Neuronal stem cell (in vitro differentiated cells): ENCODE measurements around the gene CIDEA.

Experiments
- DNase-seq: peaks from one replicate; pipeline ENCODE4 v3.0.0-alpha.2; 2013; ENCODE audit warnings: low spot score
- H2AFZ ChIP-seq: one replicate; pipeline ENCODE4 v1.6.1; 2013; ENCODE audit warnings: mild to moderate bottlenecking, low read length, inconsistent platforms
- H2AK5ac ChIP-seq: 2 replicates; pipeline ENCODE4 v1.6.1; 2013; ENCODE audit warnings: low read depth, mild to moderate bottlenecking, inconsistent platforms, low read length, moderate library complexity, mixed read lengths
- H2BK120ac ChIP-seq: 2 replicates; pipeline ENCODE4 v1.6.1; 2013; ENCODE audit warnings: low read depth, mild to moderate bottlenecking, inconsistent platforms, low read length, moderate library complexity, mixed read lengths
- H2BK12ac ChIP-seq: one replicate; pipeline ENCODE4 v1.6.1; 2013; ENCODE audit warnings: low read length, inconsistent platforms
- H2BK15ac ChIP-seq: 2 replicates; pipeline ENCODE4 v1.6.1; 2013; ENCODE audit warnings: mild to moderate bottlenecking, low read length, inconsistent platforms, mixed read lengths
- H2BK5ac ChIP-seq: one replicate; pipeline ENCODE4 v1.6.1; 2013; ENCODE audit warnings: inconsistent platforms, mild to moderate bottlenecking, low read length, moderate library complexity
- H3K14ac ChIP-seq: one replicate; pipeline ENCODE4 v1.6.1; 2013; ENCODE audit warnings: low read length, inconsistent platforms
- H3K18ac ChIP-seq: 2 replicates; pipeline ENCODE4 v1.6.1; 2013; ENCODE audit warnings: low read length, inconsistent platforms
- H3K23ac ChIP-seq: 2 replicates; pipeline ENCODE4 v1.6.1; 2013; ENCODE audit warnings: low read depth, mild to moderate bottlenecking, mixed read lengths, low read length, inconsistent platforms; ENCODE audit not compliant: poor library complexity
- H3K27ac ChIP-seq: replicated peaks from 3 replicates; pipeline ENCODE4 v1.5.1; 2013; ENCODE audit warnings: low read length, inconsistent platforms
- H3K27me3 ChIP-seq, 3 experiments: 2 replicates each; pipeline ENCODE4 v1.6.1; 2013; ENCODE audit warnings: low read length in 3 of 3, mild to moderate bottlenecking in 2 of 3, inconsistent platforms in 1 of 3, low read depth in 1 of 3, mixed read lengths in 1 of 3, moderate library complexity in 1 of 3; ENCODE audit not compliant: control insufficient read depth in 3 of 3, insufficient read depth in 3 of 3
- H3K36me3 ChIP-seq, 2 donors: replicated peaks in 1 of 2; 2 replicates each; pipeline ENCODE4 v1.6.1; 2013; ENCODE audit warnings: low read length in 2 of 2; ENCODE audit not compliant: control insufficient read depth in 2 of 2, insufficient read depth in 2 of 2
- H3K4ac ChIP-seq: 2 replicates; pipeline ENCODE4 v1.6.1; 2013; ENCODE audit warnings: inconsistent platforms, mild to moderate bottlenecking, low read length, moderate library complexity
- H3K4me1 ChIP-seq, 2 donors: 1 replicate in 1 of 2; 2 replicates in 1 of 2; pipeline ENCODE4 v1.6.1; 2013; ENCODE audit warnings: low read length in 2 of 2, low read depth in 1 of 2; ENCODE audit not compliant: control insufficient read depth in 2 of 2, insufficient read depth in 1 of 2
- H3K4me2 ChIP-seq: one replicate; pipeline ENCODE4 v1.6.1; 2013; ENCODE audit warnings: mild to moderate bottlenecking, low read length, inconsistent platforms; ENCODE audit not compliant: insufficient read depth, poor library complexity, severe bottlenecking
- H3K4me3 ChIP-seq, 2 donors: 2 replicates each; pipeline ENCODE4 v1.5.1; 2013; ENCODE audit warnings: low read length in 2 of 2, mild to moderate bottlenecking in 2 of 2, inconsistent platforms in 1 of 2, moderate library complexity in 1 of 2
- H3K79me1 ChIP-seq: one replicate; pipeline ENCODE4 v1.6.1; 2013; ENCODE audit warnings: low read depth, mild to moderate bottlenecking, inconsistent platforms, low read length, moderate library complexity
- H3K9ac ChIP-seq: one replicate; pipeline ENCODE4 v1.6.1; 2013; ENCODE audit warnings: mild to moderate bottlenecking, low read depth, low read length, inconsistent platforms; ENCODE audit not compliant: poor library complexity
- H3K9me3 ChIP-seq, 2 donors: replicated peaks in 1 of 2; 2 replicates each; pipeline versions ENCODE3 to v1.6.1; 2013; ENCODE audit warnings: low read length in 2 of 2, mild to moderate bottlenecking in 2 of 2, inconsistent platforms in 1 of 2, low read depth in 1 of 2, mixed read lengths in 1 of 2, moderate library complexity in 1 of 2; ENCODE audit not compliant: control insufficient read depth in 2 of 2, insufficient read depth in 1 of 2
- H4K8ac ChIP-seq: one replicate; pipeline ENCODE4 v1.6.1; 2013; ENCODE audit warnings: low read depth, mild to moderate bottlenecking, inconsistent platforms, low read length, moderate library complexity
- H4K91ac ChIP-seq: one replicate; pipeline ENCODE4 v1.6.1; 2013; ENCODE audit warnings: low read length, low read depth, mild to moderate bottlenecking, inconsistent platforms; ENCODE audit not compliant: poor library complexity
- WGBS, 2 donors: extraction: QIAGEN DNeasy Blood & Tissue Kit; methylation state at CpG; one replicate each; pipeline ENCODE4 v1.1.7; 2013; ENCODE audit warnings: missing lambda C conversion rate in 2 of 2, mixed read lengths in 1 of 2; ENCODE audit not compliant: insufficient read length in 2 of 2, insufficient replicate concordance in 1 of 2; ENCODE audit errors: extremely low coverage in 2 of 2; 5-methylcytosine and 5-hydroxymethylcytosine counted together

CIDEA gene

DNA sequence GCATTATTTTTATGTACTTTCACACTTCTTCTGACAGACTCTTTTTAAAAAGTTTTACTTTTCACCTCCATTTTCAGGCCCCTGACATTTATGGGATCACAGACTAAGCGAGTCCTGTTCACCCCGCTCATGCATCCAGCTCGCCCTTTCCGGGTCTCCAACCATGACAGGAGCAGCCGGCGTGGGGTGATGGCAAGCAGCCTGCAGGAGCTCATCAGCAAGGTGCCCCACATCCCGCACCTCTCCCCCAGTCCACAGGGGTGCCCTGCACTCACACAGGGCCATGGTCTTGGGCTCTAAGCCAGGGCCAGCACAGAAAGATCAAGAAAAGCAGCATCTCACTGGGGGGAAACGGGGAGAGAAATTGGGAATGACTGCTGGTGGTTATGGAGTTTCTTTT lies 8.6 kb downstream of the CIDEA start:
- no peak for DNase-seq
- no CpG with 5 or more reads among the region's 8 CpGs for WGBS, 2 donors
- Histone ChIP-seq H2BK120ac (no peak overlapping the region), H3K9ac (no peak overlapping the region), H3K14ac (no peak overlapping the region), H3K4me2 (no peak overlapping the region), H3K27ac (no peak overlapping the region), H3K36me3 (no peaks in the 10 kb centered on the region), H4K8ac (no peak overlapping the region), H3K4me3 (no peak overlapping the region), H3K23ac (no peak overlapping the region), H3K27me3 (peaks cover 0 to 51% (median 0%) of the 10 kb centered on the region in 3 experiments), H3K9me3 (no peaks in the 10 kb centered on the region), H3K4ac (no peak overlapping the region), H4K91ac (no peak overlapping the region), H3K18ac (no peak overlapping the region), H2AK5ac (no peak overlapping the region), H2BK15ac (no peak overlapping the region), H2BK5ac (no peak overlapping the region), H2AFZ (no peak overlapping the region), H3K79me1 (no peaks in the 10 kb centered on the region), H3K4me1 (no peaks in the 10 kb centered on the region), H2BK12ac (no peak overlapping the region)

- H2BK12ac ChIP-seq, result no peak overlapping the region
- H3K4me2 ChIP-seq, result no peak overlapping the region
- H3K18ac ChIP-seq, result no peak overlapping the region
- no peak overlapping the region for H2AK5ac ChIP-seq
- H3K79me1 ChIP-seq, result no peaks in the 10 kb centered on the region
- H3K4me3 ChIP-seq, result no peak overlapping the region
- WGBS, 2 donors, result no CpG with 5 or more reads among the region's 2 CpGs
- no peaks in the 10 kb centered on the region for H3K9me3 ChIP-seq
- H2BK5ac ChIP-seq, result no peak overlapping the region
- no peak overlapping the region for H4K91ac ChIP-seq
- H4K8ac ChIP-seq, result no peak overlapping the region
- no peak overlapping the region for H3K23ac ChIP-seq
- peaks cover 0 to 36% (median 0%) of the 10 kb centered on the region in 3 experiments for H3K27me3 ChIP-seq
- H3K4me1 ChIP-seq, result no peaks in the 10 kb centered on the region
- no peak overlapping the region for H3K9ac ChIP-seq
- H2BK15ac ChIP-seq, result no peak overlapping the region
- no peaks in the 10 kb centered on the region for H3K36me3 ChIP-seq
- H2BK120ac ChIP-seq, result no peak overlapping the region
- no peak overlapping the region for H2AFZ ChIP-seq
- DNase-seq, result no peak
- H3K4ac ChIP-seq, result no peak overlapping the region
- H3K14ac ChIP-seq, result no peak overlapping the region
- H3K27ac ChIP-seq, result no peak overlapping the region
Observed at GRCh38 chr18:12264864-12265263, 10.7 kb downstream of the CIDEA start.

- Histone ChIP-seq H4K8ac (no peak overlapping the region), H4K91ac (no peak overlapping the region), H3K36me3 (no peaks in the 10 kb centered on the region), H2BK15ac (peak overlapping the region; percentile 17), H3K4ac (no peak overlapping the region), H2BK120ac (no peak overlapping the region), H3K14ac (no peak overlapping the region), H3K23ac (peak overlapping the region; percentile 43), H3K4me2 (peak overlapping the region; percentile 69), H3K4me1 (peaks cover 0 to 2% of the 10 kb centered on the region in 2 donors), H2AK5ac (no peak overlapping the region), H3K27ac (no peak overlapping the region), H3K79me1 (no peaks in the 10 kb centered on the region), H3K18ac (peak overlapping the region; percentile 91), H2BK12ac (no peak overlapping the region), H3K27me3 (no peaks in the 10 kb centered on the region), H3K4me3 (peak overlapping the region; percentile 52 to 70), H2AFZ (peak overlapping the region; percentile 99), H3K9ac (no peak overlapping the region), H2BK5ac (no peak overlapping the region), H3K9me3 (no peaks in the 10 kb centered on the region)
- WGBS, 2 donors, result no CpG with 5 or more reads among the region's 51 CpGs
- peak; percentile 85 for DNase-seq
Observed at GRCh38 chr18:12271376-12272235, 17.4 kb downstream of the CIDEA start.

DNA sequence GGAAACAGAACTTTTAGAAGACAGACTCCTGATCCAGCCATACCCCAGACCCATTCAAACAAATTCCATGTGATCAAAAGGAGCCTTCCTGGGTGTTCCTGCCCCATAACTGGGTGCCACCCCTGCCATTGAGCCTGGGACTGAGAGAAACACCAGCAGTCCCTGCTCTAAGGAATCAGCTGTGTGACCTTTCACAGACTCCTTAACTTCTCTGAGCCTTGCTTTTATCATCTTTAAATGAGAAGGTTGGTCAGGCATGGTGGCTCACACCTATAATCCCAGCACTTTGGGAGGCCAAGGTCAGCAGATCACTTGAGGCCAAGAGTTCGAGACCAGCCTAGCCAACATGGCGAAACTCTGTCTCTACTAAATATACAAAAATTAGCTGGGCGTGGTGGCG lies 20.6 kb downstream of the CIDEA start:
- Histone ChIP-seq H4K8ac (no peak overlapping the region), H4K91ac (no peak overlapping the region), H3K4me1 (peaks cover 9 to 13% of the 10 kb centered on the region in 2 donors), H3K27me3 (no peaks in the 10 kb centered on the region), H2BK15ac (no peak overlapping the region), H3K27ac (no peak overlapping the region), H3K79me1 (no peaks in the 10 kb centered on the region), H3K4me3 (no peak overlapping the region), H2AK5ac (peak overlapping the region; percentile 88), H2BK12ac (no peak overlapping the region), H3K18ac (no peak overlapping the region), H3K4me2 (no peak overlapping the region), H2BK120ac (no peak overlapping the region), H3K9me3 (no peaks in the 10 kb centered on the region), H3K14ac (no peak overlapping the region), H3K4ac (no peak overlapping the region), H2AFZ (no peak overlapping the region), H3K36me3 (no peaks in the 10 kb centered on the region), H3K9ac (no peak overlapping the region), H3K23ac (no peak overlapping the region), H2BK5ac (no peak overlapping the region)
- no peak for DNase-seq
- WGBS, 2 donors, result no CpG with 5 or more reads among the region's 4 CpGs
